HEK293T (cell line): Measurements from ENCODE around the gene NTPCR.

Experiments used
- CTCF ChIA-PET: fragments of 350-600 bp; formaldehyde crosslinking; extraction: SDS; loops from one replicate; lab custom pipeline; 2021; ENCODE audit warnings: antibody characterized with exemption, inconsistent platforms; lab: Yijun Ruan, JAX
- POLR2A ChIA-PET: fragments of 350-600 bp; formaldehyde crosslinking; extraction: SDS; loops from one replicate; lab custom pipeline; 2020; ENCODE audit warnings: antibody characterized with exemption, inconsistent platforms; lab: Yijun Ruan, JAX
- DNase-seq: peaks from one replicate; pipeline ENCODE4 v3.0.0; 2012; ENCODE audit warnings: mixed read lengths; ENCODE audit errors: extremely low spot score
- ARNT ChIP-seq: fragments of 450-650 bp; IDR thresholded peaks from 2 replicates; pipeline ENCODE4 v1.6.1; 2017; ENCODE audit warnings: mild to moderate bottlenecking
- BHLHE40 ChIP-seq: fragments of 450-650 bp; IDR thresholded peaks from 2 replicates; pipeline ENCODE4 v1.6.1; 2016; ENCODE audit warnings: mild to moderate bottlenecking, moderate library complexity, borderline replicate concordance
- CTBP1 ChIP-seq: fragments of 450-650 bp; IDR thresholded peaks from 2 replicates; pipeline ENCODE4 v1.6.1; 2016; ENCODE audit warnings: borderline replicate concordance
- ELF4 ChIP-seq: fragments of 450-650 bp; IDR thresholded peaks from 2 replicates; pipeline ENCODE4 v1.6.1; 2017; ENCODE audit warnings: antibody characterized with exemption
- FOXA1 ChIP-seq: fragments of 450-650 bp; IDR thresholded peaks from 2 replicates; pipeline ENCODE4 v1.6.1; 2016; ENCODE audit warnings: mild to moderate bottlenecking
- FOXK2 ChIP-seq: fragments of 450-650 bp; IDR thresholded peaks from 2 replicates; pipeline ENCODE4 v1.6.1; 2016; ENCODE audit warnings: mild to moderate bottlenecking
- FOXM1 ChIP-seq: fragments of 450-650 bp; IDR thresholded peaks from 2 replicates; pipeline ENCODE4 v1.6.1; 2017; ENCODE audit warnings: mild to moderate bottlenecking, borderline replicate concordance
- HDGF ChIP-seq: fragments of 450-650 bp; IDR thresholded peaks from 2 replicates; pipeline ENCODE4 v1.6.1; 2017; ENCODE audit warnings: antibody characterized with exemption, borderline replicate concordance
- L3MBTL2 ChIP-seq: fragments of 450-650 bp; conservative IDR thresholded peaks from 2 replicates; pipeline ENCODE4 v1.6.1; 2016; ENCODE audit warnings: mild to moderate bottlenecking
- LEF1 ChIP-seq: fragments of 450-650 bp; IDR thresholded peaks from 2 replicates; pipeline ENCODE4 v1.6.1; 2017; ENCODE audit warnings: mild to moderate bottlenecking, borderline replicate concordance
- NFRKB ChIP-seq: fragments of 450-650 bp; IDR thresholded peaks from 2 replicates; pipeline ENCODE4 v1.6.1; 2016; ENCODE audit warnings: mild to moderate bottlenecking, moderate library complexity
- SP1 ChIP-seq: fragments of 450-650 bp; IDR thresholded peaks from 2 replicates; pipeline ENCODE4 v1.6.1; 2017
- SUZ12 ChIP-seq: fragments of 450-650 bp; IDR thresholded peaks from 2 replicates; pipeline ENCODE4 v1.6.1; 2016; ENCODE audit warnings: mild to moderate bottlenecking
- TARDBP ChIP-seq: fragments of 450-650 bp; IDR thresholded peaks from 2 replicates; pipeline ENCODE4 v1.6.1; 2016
- ZNF384 ChIP-seq: fragments of 450-650 bp; IDR thresholded peaks from 2 replicates; pipeline ENCODE4 v1.6.1; 2016
- TF ChIP-seq, protein P1 (sequence below): fragments of 450-650 bp; IDR thresholded peaks from 2 replicates; pipeline ENCODE4 v1.6.1; 2016

The NTPCR gene

GRCh38 chr1:232927830-232928505, 22.4 kb upstream of the NTPCR start:
- ChIA-PET CTCF (interaction anchor here (0.6 kb wide), 1 partner anchor 295 kb away, joined by 3 read pairs; no protein-coding TSS in a partner anchor), POLR2A (no interaction called here)
- DNase-seq, result no peak
- TF ChIP-seq LEF1, result no peak
- TF ChIP-seq TARDBP, result no peak

DNA sequence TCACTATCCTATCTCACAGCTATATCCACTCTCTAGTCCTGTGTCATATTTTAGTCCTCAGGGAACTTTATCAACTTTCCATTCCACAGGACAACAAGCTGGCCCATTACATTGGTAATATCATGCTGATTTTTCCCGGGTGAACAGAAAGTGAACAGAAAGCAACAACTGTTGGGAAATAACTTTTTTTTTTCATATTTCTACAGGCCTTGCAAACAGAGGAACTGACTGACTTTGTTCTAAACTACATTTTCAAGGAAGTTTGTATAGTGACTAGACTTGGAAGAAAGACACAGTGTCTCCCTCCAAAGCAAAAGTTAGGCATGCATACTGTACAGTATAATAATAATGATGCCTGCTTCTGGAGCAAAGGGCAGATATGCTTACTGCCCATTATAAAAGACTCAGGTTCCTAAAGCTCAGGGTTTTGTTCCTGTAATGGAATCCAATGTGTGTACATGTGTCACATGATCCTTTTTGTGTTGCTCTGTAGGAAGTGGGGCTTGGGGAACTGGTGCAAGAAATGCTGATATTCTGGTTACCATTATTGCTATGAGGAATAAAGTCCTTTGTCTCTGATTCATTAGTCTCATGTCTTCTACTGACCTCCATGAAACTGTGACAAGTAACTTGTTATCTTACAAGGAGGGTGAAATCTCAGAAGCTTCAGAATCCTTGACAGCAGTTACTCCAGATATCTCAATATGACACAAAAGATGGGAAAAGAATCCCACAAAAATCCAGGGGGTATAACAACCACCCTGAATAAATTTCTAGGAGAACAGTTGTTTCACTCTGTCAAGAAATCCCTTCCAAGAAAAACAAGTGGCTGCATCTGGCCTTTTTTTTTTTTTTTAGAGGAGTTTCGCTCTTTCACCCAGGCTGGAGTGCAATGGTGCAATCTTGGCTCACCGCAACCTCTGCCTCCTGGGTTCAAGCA, 17.7 kb upstream of the NTPCR start:
- DNase-seq, result no peak
- CTCF ChIA-PET, result interaction anchor here (0.6 kb wide), 2 partner anchors 279 to 295 kb away, joined by 4 read pairs; no protein-coding TSS in a partner anchor
- POLR2A ChIA-PET, result no interaction called here

DNA sequence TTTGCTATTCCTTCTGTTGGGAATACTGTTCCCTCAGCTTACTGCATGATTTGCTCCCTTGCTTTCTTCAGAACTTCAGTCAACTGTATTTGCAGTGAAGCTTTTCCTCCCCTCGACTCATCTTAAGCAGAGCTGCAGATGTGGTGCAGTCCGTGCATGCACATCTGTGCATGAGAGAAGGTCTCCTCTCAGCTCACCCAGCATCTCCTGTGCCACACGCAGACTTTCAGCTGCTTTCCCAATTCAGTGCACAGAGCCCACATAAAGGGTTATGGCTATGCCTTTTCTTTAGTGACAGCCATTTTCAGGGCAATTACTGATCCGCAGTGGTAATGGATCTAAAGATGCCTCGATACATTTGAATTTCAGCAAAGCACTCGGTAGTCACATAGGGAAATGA, 13.5 kb upstream of the NTPCR start:
- ChIA-PET POLR2A (no interaction called here), CTCF (no interaction called here)
- no peak for TF ChIP-seq LEF1
- no peak for TF ChIP-seq ELF4
- no peak for TF ChIP-seq SUZ12
- TF ChIP-seq FOXA1, result no peak
- no peak for TF ChIP-seq CTBP1
- TF ChIP-seq FOXK2, result no peak
- TF ChIP-seq ZNF384, result no peak
- no peak for TF ChIP-seq NFRKB
- TF ChIP-seq, protein P1, sequence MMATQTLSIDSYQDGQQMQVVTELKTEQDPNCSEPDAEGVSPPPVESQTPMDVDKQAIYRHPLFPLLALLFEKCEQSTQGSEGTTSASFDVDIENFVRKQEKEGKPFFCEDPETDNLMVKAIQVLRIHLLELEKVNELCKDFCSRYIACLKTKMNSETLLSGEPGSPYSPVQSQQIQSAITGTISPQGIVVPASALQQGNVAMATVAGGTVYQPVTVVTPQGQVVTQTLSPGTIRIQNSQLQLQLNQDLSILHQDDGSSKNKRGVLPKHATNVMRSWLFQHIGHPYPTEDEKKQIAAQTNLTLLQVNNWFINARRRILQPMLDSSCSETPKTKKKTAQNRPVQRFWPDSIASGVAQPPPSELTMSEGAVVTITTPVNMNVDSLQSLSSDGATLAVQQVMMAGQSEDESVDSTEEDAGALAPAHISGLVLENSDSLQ, result no peak
- no peak for TF ChIP-seq L3MBTL2
- no peak for TF ChIP-seq ARNT
- TF ChIP-seq FOXM1, result no peak
- TF ChIP-seq TARDBP, result no peak
- TF ChIP-seq BHLHE40, result no peak
- TF ChIP-seq SP1, result no peak
- no peak for TF ChIP-seq HDGF
- no peak for DNase-seq

More for the DNA sequence above, 17.7 kb upstream of the NTPCR start:
- TF ChIP-seq L3MBTL2, result no peak
- no peak for TF ChIP-seq CTBP1
- TF ChIP-seq FOXM1, result no peak
- no peak for TF ChIP-seq BHLHE40
- no peak for TF ChIP-seq FOXK2
- no peak for TF ChIP-seq ZNF384
- TF ChIP-seq LEF1, result no peak
- no peak for TF ChIP-seq ELF4

DNA sequence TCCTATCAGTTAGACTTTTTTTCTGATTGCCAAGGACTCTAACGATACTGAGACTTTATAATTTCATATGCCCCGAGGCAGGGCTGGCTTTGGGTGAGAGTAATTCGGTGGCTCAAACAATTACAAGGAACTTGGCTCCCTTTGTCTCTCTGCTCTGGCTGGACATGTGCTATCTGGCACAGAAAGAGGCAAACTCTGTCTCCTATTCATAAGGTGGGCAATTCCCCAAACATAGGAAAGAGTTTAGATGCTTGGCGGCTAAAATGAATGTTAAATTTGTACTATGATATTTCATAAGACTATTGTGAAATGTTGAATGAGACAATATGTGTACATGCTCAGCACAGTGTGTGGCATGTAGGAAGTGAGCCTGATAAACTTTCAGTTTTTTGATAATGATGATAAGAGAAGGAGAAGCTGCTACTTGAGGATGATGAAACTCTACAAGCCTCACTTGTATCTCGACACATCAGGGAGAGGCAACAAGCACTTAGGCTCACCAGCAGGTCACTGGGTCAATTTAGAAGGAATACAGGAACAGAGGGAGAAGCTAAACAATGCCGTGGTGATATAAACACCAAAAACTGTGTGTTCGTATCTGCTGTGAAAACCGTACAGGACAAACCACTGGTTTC, 12.6 kb upstream of the NTPCR start:
- TF ChIP-seq SUZ12 (no peak), BHLHE40 (no peak), LEF1 (no peak), FOXM1 (no peak), SP1 (no peak), ARNT (no peak), HDGF (no peak), NFRKB (no peak)
- TF ChIP-seq, protein P1, result no peak
- no peak for DNase-seq
- POLR2A ChIA-PET, result no interaction called here
- CTCF ChIA-PET, result no interaction called here

- CTCF ChIA-PET, result no interaction called here
- TF ChIP-seq CTBP1 (no peak), LEF1 (no peak), SUZ12 (no peak), ZNF384 (no peak), NFRKB (no peak), FOXM1 (no peak), BHLHE40 (no peak)
- TF ChIP-seq, protein P1, result no peak
- POLR2A ChIA-PET, result no interaction called here
- no peak for DNase-seq
These were observed 11.5 kb upstream of the NTPCR start for GRCh38 chr1:232938926-232939325.

GRCh38 chr1:232939748-232940147, 10.7 kb upstream of the NTPCR start:
- DNase-seq, result no peak
- ChIA-PET CTCF (interaction anchor here (0.6 kb wide), 1 partner anchor 12 kb away, joined by 4 read pairs; no protein-coding TSS in a partner anchor), POLR2A (no interaction called here)
- TF ChIP-seq TARDBP, result no peak
- no peak for TF ChIP-seq LEF1
- no peak for TF ChIP-seq ELF4
- no peak for TF ChIP-seq CTBP1
- no peak for TF ChIP-seq BHLHE40
- no peak for TF ChIP-seq FOXA1
- no peak for TF ChIP-seq L3MBTL2
- no peak for TF ChIP-seq ZNF384
- no peak for TF ChIP-seq FOXK2
- TF ChIP-seq SUZ12, result no peak
- TF ChIP-seq FOXM1, result no peak
- no peak for TF ChIP-seq NFRKB
- no peak for TF ChIP-seq SP1
